Vagina (tissue), 2 donors: ENCODE results near the gene RAD9A.

Source experiments
- CTCF ChIP-seq, 3 experiments: fragments of 450-650 bp in 2 of 3; fragments of 200-600 bp in 1 of 3; sonication (generic) in 1 of 3; IDR thresholded peaks; one replicate each; pipeline ENCODE4 v1.5.1; 2017 to 2019; ENCODE audit warnings: antibody characterized with exemption in 3 of 3, mild to moderate bottlenecking in 2 of 3, moderate library complexity in 2 of 3
- POLR2A ChIP-seq, 2 donors: fragments of 450-650 bp; IDR thresholded peaks; one replicate each; pipeline ENCODE4 v1.6.1; 2017; ENCODE audit warnings: antibody characterized with exemption in 2 of 2, mild to moderate bottlenecking in 2 of 2, moderate library complexity in 2 of 2
- POLR2AphosphoS5 ChIP-seq, 2 donors: sonication (generic); formaldehyde crosslinking; IDR thresholded peaks; one replicate each; pipeline ENCODE4 v1.9.0; 2017; ENCODE audit warnings: antibody characterized with exemption in 2 of 2, mild to moderate bottlenecking in 2 of 2, low read depth in 1 of 2; ENCODE audit not compliant: insufficient read depth in 1 of 2

- TF ChIP-seq CTCF (IDR thresholded peaks at IDR 0.05) (no peak), POLR2A (IDR thresholded peaks at IDR 0.05) (peak in 1 of 2 donors; percentile 91), POLR2AphosphoS5 (IDR thresholded peaks at IDR 0.05; ENCODE audit: insufficient read depth in 1 of 2, low read depth in 1 of 2) (peak; percentile 85 to 98)
Measured at GRCh38 chr11:67353317-67354074, 38.3 kb upstream of the RAD9A start, which contains the start of gene POLD4.
